Nephron (organoid): Measurements from ENCODE around the gene PIM3.

Experiments used
- H3K27ac Mint-ChIP-seq, 3 experiments: 2 replicates each; pipeline ENCODE4 v1.8.0; 2020; ENCODE audit warnings: mixed read lengths in 3 of 3, mild to moderate bottlenecking in 2 of 3, moderate library complexity in 1 of 3
- H3K27me3 Mint-ChIP-seq: 2 replicates; pipeline ENCODE4 v1.8.0; 2021; ENCODE audit warnings: low read depth, mild to moderate bottlenecking, moderate library complexity, mixed read lengths
- H3K36me3 Mint-ChIP-seq: 2 replicates; pipeline ENCODE4 v1.8.0; 2020; ENCODE audit warnings: low read depth, mixed read lengths
- H3K4me1 Mint-ChIP-seq: 2 replicates; pipeline ENCODE4 v1.8.0; 2020; ENCODE audit warnings: mixed read lengths
- H3K4me3 Mint-ChIP-seq, 3 experiments: 2 replicates each; pipeline ENCODE4 v1.8.0; 2020; ENCODE audit warnings: mild to moderate bottlenecking in 3 of 3, mixed read lengths in 3 of 3, moderate library complexity in 2 of 3
- H3K9me3 Mint-ChIP-seq: 2 replicates; pipeline ENCODE4 v1.8.0; 2020; ENCODE audit warnings: mixed read lengths
- TF ChIP-seq, protein P1 (sequence below), 3 experiments: fragments of 200-600 bp; sonication (generic); IDR thresholded peaks; one replicate each; pipeline ENCODE4 v1.5.0; 2021; ENCODE audit warnings: antibody characterized with exemption in 3 of 3; ENCODE audit not compliant: unreplicated experiment in 3 of 3

The PIM3 gene

DNA sequence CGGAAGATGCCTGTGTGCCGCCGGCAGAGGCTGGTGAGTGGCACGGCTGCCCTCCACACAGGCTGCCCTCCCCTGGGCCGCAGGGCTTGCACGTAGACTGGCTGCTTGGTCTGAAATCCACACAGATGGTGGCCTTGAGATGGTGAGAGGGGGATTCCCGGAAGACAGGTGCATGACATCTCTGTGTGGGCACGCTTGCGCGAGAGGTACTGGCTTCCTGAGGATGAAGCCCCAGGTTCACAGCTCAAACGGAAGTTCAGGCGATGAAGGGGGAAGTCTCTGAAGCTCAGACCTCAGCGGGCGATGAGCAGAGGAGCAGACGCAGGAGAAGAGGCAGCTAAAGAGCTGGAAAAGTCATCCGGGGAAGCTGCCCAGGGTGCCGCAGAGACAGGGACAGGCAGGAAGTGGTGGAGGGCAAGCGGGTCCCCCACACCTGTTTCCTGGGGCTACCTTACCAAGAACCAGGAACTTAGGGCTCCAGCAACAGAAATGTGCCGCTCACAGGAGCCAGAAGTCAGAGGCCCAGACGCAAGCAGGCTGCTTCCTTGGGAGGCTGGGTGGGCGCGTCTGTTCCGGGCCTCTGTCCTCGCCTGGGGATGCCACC is 34.9 kb upstream of the PIM3 start:
- Mint-ChIP-seq H3K4me3 (no peak overlapping the region), H3K27ac (no peak overlapping the region), H3K9me3 (no peaks in the 10 kb centered on the region), H3K27me3 (peaks cover 8% of the 10 kb centered on the region), H3K4me1 (peaks cover 3% of the 10 kb centered on the region), H3K36me3 (peaks cover 7% of the 10 kb centered on the region)
- TF ChIP-seq, protein P1, sequence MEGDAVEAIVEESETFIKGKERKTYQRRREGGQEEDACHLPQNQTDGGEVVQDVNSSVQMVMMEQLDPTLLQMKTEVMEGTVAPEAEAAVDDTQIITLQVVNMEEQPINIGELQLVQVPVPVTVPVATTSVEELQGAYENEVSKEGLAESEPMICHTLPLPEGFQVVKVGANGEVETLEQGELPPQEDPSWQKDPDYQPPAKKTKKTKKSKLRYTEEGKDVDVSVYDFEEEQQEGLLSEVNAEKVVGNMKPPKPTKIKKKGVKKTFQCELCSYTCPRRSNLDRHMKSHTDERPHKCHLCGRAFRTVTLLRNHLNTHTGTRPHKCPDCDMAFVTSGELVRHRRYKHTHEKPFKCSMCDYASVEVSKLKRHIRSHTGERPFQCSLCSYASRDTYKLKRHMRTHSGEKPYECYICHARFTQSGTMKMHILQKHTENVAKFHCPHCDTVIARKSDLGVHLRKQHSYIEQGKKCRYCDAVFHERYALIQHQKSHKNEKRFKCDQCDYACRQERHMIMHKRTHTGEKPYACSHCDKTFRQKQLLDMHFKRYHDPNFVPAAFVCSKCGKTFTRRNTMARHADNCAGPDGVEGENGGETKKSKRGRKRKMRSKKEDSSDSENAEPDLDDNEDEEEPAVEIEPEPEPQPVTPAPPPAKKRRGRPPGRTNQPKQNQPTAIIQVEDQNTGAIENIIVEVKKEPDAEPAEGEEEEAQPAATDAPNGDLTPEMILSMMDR (IDR thresholded peaks at IDR 0.05; ENCODE audit: unreplicated experiment in 3 of 3): no peak

DNA sequence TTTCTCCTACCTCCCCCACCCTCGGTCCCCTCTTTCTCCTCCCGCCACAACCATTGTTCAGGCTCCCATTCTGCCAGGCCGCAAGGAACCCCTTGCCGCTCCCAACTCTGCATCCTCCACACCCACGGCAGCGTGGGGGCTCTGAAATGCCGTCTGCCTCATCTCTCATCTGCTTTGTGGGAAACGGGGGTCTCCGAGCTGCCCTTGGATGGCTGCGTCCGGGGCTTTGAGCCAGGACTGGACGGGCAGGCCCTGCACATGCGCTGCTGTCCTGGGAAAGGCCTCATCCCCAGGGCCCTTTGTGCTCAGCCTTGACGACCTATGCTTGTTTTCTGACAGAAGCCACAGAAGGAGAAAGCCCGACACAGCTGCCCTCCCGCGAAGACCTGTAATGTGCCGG is 33.7 kb upstream of the PIM3 start:
- Mint-ChIP-seq H3K27me3 (peaks cover 15% of the 10 kb centered on the region), H3K27ac (no peak overlapping the region)

DNA sequence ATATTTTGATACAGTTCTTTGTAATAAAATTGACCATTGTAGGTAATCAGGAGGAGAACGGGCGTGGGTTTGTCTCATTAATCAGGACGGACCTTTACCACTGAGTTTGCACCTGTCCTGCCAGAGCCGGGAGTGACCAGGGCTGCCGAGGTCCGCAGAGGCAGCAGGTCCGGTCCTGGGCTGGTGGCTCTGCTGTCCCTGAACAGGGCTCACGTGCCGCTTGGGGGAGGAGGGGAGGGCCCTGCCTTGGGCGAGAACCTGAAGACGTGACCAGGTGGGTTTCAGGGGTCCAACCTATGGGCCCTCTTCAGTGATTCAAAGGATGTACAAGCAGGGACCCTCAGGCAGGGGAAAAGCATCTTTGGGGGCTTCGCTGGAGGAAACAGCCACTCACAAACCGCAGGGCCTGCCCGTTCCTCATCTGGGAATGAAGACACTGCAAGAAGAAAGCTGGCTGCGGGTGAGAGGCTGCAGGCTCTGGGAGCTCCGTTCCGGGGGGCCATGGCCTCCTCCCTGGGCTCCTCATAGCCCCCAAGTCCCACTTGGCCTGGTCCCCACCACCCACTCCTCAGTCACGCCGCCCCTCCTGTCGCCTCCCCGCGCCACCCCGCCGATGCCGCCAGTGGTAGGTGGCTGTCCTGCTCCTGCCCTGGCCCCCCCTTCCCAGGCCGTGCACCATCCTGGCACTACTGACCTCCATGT is 32.9 kb upstream of the PIM3 start:
- Mint-ChIP-seq H3K4me3 (no peak overlapping the region), H3K36me3 (peaks cover 7% of the 10 kb centered on the region), H3K4me1 (peaks cover 3% of the 10 kb centered on the region), H3K27me3 (peaks cover 19% of the 10 kb centered on the region), H3K27ac (no peak overlapping the region), H3K9me3 (no peaks in the 10 kb centered on the region)
- TF ChIP-seq, protein P1 (IDR thresholded peaks at IDR 0.05; ENCODE audit: unreplicated experiment in 3 of 3): no peak

More for the DNA sequence above, 33.7 kb upstream of the PIM3 start:
- H3K4me1 Mint-ChIP-seq: peaks cover 3% of the 10 kb centered on the region
- TF ChIP-seq, protein P1 (IDR thresholded peaks at IDR 0.05; ENCODE audit: unreplicated experiment in 3 of 3): no peak
- no peak overlapping the region for H3K4me3 Mint-ChIP-seq
- H3K9me3 Mint-ChIP-seq: no peaks in the 10 kb centered on the region
- H3K36me3 Mint-ChIP-seq: peaks cover 7% of the 10 kb centered on the region

DNA sequence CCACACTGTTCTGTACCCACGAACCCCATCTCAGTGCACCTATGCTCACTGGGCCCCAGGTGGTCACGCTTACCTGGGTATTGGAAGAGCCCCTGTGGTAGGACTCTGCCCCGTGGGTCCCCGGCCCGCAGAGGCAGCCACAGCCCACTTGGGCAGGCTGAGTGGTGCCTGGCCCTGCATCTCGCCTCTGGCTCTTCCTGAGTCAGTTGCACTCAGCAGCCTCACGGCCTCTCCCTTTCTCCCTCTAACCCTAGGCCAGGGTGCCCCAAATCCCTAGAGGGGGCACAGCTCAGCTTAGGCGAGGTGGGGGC is 32.4 kb upstream of the PIM3 start:
- no peaks in the 10 kb centered on the region for H3K9me3 Mint-ChIP-seq
- peaks cover 24% of the 10 kb centered on the region for H3K27me3 Mint-ChIP-seq
- H3K36me3 Mint-ChIP-seq: peaks cover 7% of the 10 kb centered on the region
- H3K4me3 Mint-ChIP-seq: no peak overlapping the region
- no peak overlapping the region for H3K27ac Mint-ChIP-seq
- TF ChIP-seq, protein P1 (IDR thresholded peaks at IDR 0.05; ENCODE audit: unreplicated experiment in 3 of 3): no peak
- H3K4me1 Mint-ChIP-seq: peaks cover 6% of the 10 kb centered on the region

DNA sequence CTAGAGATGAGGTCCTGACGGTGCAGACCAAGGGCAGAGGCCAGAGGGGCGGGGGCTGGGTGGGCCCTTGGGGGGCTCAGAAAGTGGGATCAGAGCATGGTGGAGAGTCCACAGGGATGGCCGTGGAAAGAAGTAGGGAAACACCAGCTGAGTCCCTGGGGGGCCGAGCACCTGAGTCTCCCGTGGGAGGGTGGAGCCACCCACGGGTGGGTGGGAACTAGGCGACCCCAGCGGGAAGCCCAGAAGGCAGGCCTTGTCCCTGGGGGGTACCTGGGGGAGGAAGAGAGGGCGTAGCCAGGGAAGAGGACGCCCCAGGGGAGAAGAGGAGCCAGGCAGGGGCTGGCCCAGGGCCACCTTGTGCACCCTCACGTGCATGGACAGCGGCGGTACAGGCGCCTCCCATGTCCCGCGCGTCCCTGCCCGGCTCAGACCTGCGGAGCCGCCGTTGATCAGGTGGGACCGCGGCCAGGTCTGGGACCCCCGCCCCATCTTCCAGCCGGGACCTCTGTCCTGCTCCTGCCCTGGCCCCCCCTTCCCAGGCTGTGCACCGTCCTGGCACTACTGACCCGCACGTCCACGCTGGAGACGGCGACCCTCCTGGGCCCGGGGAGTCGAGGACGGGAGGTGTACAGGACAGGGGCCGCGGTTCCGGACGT is 31.9 kb upstream of the PIM3 start:
- TF ChIP-seq, protein P1 (IDR thresholded peaks at IDR 0.05; ENCODE audit: unreplicated experiment in 3 of 3): no peak
- H3K27ac Mint-ChIP-seq: no peak overlapping the region
- H3K4me1 Mint-ChIP-seq: peaks cover 10% of the 10 kb centered on the region
- no peak overlapping the region for H3K4me3 Mint-ChIP-seq
- H3K9me3 Mint-ChIP-seq: no peaks in the 10 kb centered on the region
- H3K27me3 Mint-ChIP-seq: peaks cover 28% of the 10 kb centered on the region
- H3K36me3 Mint-ChIP-seq: peaks cover 7% of the 10 kb centered on the region
